ENCODE data around the gene ATAD3B. TPM values are rescaled to one million over a fixed set of nuclear protein-coding genes. Genes with fewer than 3 reads are reported as not detected.

Gene ATAD3B
- total and polyA plus RNA-seq, 10 of the 15 experiments (the other 5 are each of a cell fraction or from before 2014, with no cell fraction given): 0.03 to 38.8 (median 23.8) TPM

DNA sequence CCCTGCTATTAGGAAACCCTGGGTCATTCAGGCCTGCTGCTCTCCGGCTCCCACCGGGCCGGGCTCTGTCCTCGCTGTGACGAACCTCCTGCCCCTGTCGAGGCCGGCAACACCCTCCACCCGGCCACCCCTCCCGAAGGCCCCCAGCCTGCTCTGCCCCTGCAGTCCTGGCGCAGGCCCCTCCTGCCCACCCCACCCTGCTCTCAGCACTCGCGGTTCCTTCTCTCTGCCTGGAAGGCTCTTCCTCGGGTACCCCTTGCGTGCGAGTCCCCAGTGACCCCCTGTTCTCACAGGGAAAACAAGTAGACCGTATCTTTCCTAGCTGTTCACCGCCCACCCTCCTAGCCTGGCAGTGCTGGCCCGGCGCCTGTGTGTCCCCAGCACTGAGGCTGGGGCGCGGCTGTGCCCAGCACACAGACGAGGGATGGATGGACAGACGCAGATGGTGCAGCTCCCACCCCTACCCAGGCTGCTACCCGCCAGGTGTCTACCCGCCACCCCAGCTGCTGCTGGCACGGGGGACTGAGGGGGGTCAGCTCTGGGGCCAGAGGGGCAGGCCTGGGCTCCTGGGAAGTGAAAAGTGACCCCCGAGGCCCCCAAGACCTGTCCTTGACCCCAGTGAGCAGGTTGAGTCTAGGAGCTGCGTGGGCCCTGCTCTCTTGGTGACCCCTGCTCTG, 39.2 kb upstream of the ATAD3B start:
- H3K4me2 ChIP-seq (ENCODE audit: control insufficient read depth, insufficient read depth): no peak overlapping the region
- ATAC-seq: no peak
- H4K20me1 ChIP-seq (ENCODE audit: control insufficient read depth, insufficient read depth): no peaks in the 10 kb centered on the region
- SMC1A ChIA-PET (ENCODE audit: uncharacterized antibody, unreplicated experiment): no interaction called here
- H3K4me3 ChIP-seq: no peak overlapping the region
- H3K9me3 ChIP-seq (replicated peaks; ENCODE audit: control insufficient read depth, insufficient read depth, low read length): no peaks in the 10 kb centered on the region
- POLR2A ChIA-PET: interaction anchor here (0.6 to 1.0 kb wide), 2 partner anchors 14 to 15 kb away, joined by 3 to 8 read pairs; no protein-coding TSS in a partner anchor
- in situ Hi-C loops (cut with MboI) (no loop called here), intact Hi-C loops (cut with micrococcal nuclease; ENCODE audit: unreplicated experiment) (no loop called here)
- no peaks in the 10 kb centered on the region for H3K36me3 ChIP-seq (ENCODE audit: control insufficient read depth in 2 of 2, insufficient read depth in 2 of 2, low read length in 1 of 2)
- peaks cover 17% of the 10 kb centered on the region for H3K4me1 ChIP-seq (ENCODE audit: control insufficient read depth, insufficient read depth, low read length)
- BruUV-seq (replicated peaks): no TSS peak
- CTCF ChIA-PET: interaction anchor here (0.7 kb wide), 1 partner anchor 25 kb away, joined by 3 read pairs; no protein-coding TSS in a partner anchor
- no peak for DNase-seq (ENCODE audit: low read depth, low spot score)
- no peaks in the 10 kb centered on the region for H3K79me2 ChIP-seq (ENCODE audit: control insufficient read depth, insufficient read depth, low read length)
- peaks cover 0 to 13% of the 10 kb centered on the region in 2 experiments; a peak in 3 of 4 replicates for H3K27me3 ChIP-seq (replicated peaks in 1 of 2; ENCODE audit: control insufficient read depth in 2 of 2, insufficient read depth in 2 of 2, low read length in 1 of 2)
- no peak for TF ChIP-seq HDAC2 (IDR thresholded peaks at IDR 0.05)
- no peak for TF ChIP-seq NBN (IDR thresholded peaks at IDR 0.05)
- TF ChIP-seq ZNF274 (IDR thresholded peaks at IDR 0.05; ENCODE audit: insufficient read depth, insufficient read length): no peak
- no peak for TF ChIP-seq SMC3 (IDR thresholded peaks at IDR 0.05; ENCODE audit: borderline replicate concordance, low read length)
- TF ChIP-seq PAX8 (IDR thresholded peaks at IDR 0.05): no peak
- no peak for TF ChIP-seq FOS (IDR thresholded peaks at IDR 0.05; ENCODE audit: borderline replicate concordance, extremely low read depth, insufficient read length)
- no peak for TF ChIP-seq EED (IDR thresholded peaks at IDR 0.05; ENCODE audit: low read depth)
- no peak for TF ChIP-seq RB1 (IDR thresholded peaks at IDR 0.05; ENCODE audit: borderline replicate concordance)
- TF ChIP-seq ZSCAN29 (IDR thresholded peaks at IDR 0.05): no peak
- no peak for TF ChIP-seq RCOR1 (conservative IDR thresholded peaks at IDR 0.05; ENCODE audit: low read depth, low read length)
- TF ChIP-seq TARDBP (IDR thresholded peaks at IDR 0.05; ENCODE audit: borderline replicate concordance): no peak
- TF ChIP-seq SPI1 (IDR thresholded peaks at IDR 0.05; ENCODE audit: borderline replicate concordance, insufficient read depth, low read depth, low read length): no peak
- no peak for TF ChIP-seq SP1 (IDR thresholded peaks at IDR 0.05; ENCODE audit: low read depth, low read length)
- TF ChIP-seq, protein P1, sequence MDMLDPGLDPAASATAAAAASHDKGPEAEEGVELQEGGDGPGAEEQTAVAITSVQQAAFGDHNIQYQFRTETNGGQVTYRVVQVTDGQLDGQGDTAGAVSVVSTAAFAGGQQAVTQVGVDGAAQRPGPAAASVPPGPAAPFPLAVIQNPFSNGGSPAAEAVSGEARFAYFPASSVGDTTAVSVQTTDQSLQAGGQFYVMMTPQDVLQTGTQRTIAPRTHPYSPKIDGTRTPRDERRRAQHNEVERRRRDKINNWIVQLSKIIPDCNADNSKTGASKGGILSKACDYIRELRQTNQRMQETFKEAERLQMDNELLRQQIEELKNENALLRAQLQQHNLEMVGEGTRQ (IDR thresholded peaks at IDR 0.05; ENCODE audit: borderline replicate concordance, low read depth, low read length): no peak
- no peak for TF ChIP-seq SUPT20H (IDR thresholded peaks at IDR 0.05; ENCODE audit: borderline replicate concordance, control insufficient read depth, low read depth, low read length)
- no peak for TF ChIP-seq YBX1 (IDR thresholded peaks at IDR 0.05)
- no peak for TF ChIP-seq SMAD1 (IDR thresholded peaks at IDR 0.05; ENCODE audit: low read depth, partially characterized antibody)
- no peak for TF ChIP-seq ETV6 (conservative IDR thresholded peaks at IDR 0.05 in 1 of 2, IDR thresholded peaks at IDR 0.05 in 1 of 2; ENCODE audit: borderline replicate concordance in 1 of 2, low read depth in 1 of 2)
- no peak for TF ChIP-seq BCL11A (IDR thresholded peaks at IDR 0.05; ENCODE audit: low read depth, low read length)
- no peak overlapping the region for H2AFZ ChIP-seq (ENCODE audit: control insufficient read depth, low read depth, low read length)
- 53% methylated on average over 21 of the region's 28 CpGs for WGBS (ENCODE audit: insufficient coverage, insufficient replicate concordance, low lambda C conversion rate, missing lambda C conversion rate)
- no peak for FAIRE-seq
- H3K9ac ChIP-seq (ENCODE audit: control insufficient read depth, insufficient read depth, low read length): no peak overlapping the region
- no peak overlapping the region for H3K27ac ChIP-seq (ENCODE audit: control insufficient read depth, insufficient read depth)
- RAD21 ChIA-PET (ENCODE audit: unreplicated experiment): no interaction called here
